ENCODE measurements around the gene SPON1.
"Not testable (repeated sequence)": the region's sequence is repeated elsewhere in the genome, so short reads cannot be mapped to it uniquely, and the experiment has no call there.

Gene SPON1

DNA sequence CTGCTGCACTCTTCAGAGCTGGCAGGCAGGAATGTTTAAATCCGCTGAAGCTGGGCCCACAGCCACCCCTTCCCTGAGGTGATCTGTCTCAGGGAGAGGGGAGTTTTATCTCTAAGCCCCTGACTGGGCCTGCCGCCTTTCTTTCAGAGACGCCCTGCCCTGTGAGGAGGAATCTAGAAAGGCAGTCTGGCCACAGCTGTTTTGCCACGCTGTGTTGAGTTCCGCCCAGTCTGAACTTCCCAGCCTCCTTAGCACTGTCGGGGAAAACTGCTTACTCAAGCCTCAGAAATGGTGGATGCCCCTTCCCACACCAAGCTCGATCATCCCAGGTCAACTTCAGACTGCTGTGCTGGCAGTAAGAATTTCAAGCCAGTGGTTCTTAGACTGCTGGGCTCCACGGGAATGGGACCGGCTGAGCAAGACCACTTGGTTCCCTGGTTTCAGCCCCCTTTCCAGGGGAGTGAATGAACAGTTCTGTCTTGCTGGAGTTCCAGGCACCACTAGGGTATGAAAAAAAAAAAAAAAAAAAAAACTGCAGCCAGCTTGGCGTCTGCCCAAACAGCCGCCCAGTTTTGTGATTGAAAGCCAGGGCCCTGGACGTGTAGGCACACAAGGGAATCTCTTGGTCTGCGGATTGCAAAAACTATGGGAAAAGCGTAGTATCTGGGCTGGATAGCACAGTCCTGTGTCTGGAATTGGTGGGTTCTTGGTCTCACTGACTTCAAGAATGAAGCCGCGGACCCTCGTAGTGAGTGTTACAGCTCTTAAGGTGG is 127.4 kb downstream of the SPON1 start:
- DNase-seq (ENCODE audit: low read depth), result no peak

DNA sequence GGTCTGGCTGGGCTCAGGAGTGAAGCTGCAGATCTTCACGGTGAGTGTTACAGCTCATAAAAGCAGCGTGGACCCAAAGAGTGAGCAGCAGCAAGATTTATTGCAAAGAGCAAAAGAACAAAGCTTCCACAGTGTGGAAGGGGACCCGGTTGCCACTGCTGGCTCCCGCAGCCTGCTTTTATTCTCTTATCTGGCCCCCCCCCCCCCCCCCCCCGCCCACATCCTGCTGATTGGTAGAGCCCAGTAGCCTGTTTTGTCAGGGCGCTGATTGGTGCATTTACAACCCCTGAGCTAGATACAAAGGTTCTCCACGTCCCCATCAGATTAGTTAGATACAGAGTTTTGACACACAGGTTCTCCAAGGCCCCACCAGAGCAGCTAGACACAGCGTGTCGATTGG is 128.1 kb downstream of the SPON1 start:
- DNase-seq (ENCODE audit: low read depth), result not testable (repeated sequence)

DNA sequence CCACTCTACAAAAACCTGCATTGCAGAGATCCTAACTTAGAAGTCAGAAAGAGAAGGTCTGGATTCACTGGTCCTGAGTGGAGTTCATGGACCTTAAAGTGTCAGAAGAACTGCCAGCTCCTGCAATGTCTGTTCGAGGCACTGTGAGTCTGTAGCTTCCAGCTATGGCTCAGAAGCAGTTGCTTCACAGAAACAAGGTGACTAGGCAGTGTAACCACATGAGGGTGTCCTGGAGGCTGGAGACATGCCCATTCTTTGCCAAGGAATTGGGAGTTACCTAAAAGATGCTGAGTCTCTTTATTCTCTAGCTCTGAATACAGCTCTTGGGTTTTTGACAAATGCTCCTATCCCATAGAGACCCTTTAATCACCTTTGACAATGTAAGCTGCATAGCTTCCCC is 130.5 kb downstream of the SPON1 start:
- no peak for DNase-seq (ENCODE audit: low read depth)

DNA sequence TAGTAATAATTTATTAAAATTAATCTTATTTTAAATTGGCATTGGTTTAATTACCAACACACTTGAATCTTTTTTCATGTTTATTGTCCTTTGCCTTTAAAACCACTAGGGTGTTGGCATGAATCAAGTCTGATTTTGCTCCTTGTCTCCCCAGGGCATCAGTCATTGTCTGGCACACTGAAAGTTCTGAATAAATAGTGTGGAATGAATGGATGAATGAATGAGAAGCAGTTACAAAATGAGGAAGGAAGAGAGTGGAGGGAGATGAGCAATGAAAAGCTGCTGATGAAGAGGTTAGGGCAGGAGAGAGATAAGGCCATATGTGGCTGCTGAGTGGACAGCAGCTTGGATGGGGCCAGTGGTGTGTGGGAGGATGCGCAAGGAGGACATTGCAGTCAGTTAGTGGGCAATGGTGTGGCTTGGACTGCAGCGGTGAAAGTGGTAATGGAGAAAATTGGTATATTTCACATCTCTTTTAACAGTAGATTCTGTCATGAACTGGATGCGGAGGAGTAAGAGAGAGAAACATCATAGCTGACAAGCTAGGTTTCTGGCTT is 132.0 kb downstream of the SPON1 start:
- no peak for DNase-seq (ENCODE audit: low read depth)

DNA sequence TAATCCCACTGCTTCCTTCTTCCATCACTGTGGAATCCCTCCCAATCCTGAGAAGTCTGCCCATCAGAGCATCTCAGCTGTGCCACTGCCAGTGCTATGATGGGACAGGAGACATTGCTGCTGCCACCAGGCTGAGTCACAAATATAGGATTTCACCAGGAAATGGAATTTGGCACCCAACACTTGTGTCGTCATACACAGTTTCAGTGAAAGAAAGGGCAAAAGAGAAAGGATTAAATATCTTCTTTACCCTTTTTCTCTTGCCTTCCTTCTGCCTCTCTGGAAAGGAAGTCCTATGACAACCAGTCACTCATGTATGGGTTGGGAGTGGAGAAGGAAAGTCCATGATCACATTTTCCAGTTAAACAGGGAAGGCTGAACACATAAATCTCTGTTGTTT is 133.4 kb downstream of the SPON1 start:
- no peak for DNase-seq (ENCODE audit: low read depth)

DNA sequence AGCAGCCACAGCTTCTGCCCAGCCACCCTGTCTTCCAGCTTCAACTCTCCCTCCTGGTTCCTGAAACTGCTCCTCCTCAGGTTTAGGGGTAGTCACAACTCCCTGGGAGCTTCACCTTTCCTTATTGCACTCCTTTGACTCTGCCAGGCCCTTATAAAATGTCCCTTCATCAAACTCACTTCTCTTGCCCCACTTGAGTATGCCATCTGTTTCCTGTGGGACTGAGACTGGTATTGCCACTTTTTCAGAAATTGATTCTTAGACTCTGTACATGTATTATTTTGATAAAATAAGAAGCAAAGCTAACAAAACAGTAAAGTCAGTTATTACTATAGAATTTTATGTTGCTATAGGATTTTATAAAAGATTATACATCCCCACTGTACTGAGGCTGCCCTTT is 134.1 kb downstream of the SPON1 start:
- DNase-seq (ENCODE audit: low read depth), result no peak

DNA sequence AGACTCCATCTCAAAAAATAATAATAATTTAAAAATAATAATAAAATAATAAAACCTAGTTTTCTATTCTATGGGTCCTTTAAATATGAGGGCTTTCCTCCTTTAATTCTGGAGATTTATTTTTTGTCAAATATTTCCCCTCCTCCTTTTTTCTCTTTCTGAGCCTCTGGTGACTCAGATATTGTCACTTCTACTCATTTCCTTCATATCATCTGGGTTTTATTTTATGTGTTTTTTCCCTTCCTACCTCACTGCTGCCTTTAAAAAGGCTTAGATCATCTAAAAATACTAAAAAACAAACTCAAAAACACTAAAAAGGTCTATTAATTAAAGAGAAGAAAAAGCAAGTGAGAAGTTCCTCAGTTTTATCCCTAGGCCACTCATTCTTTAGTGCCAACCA is 138.9 kb downstream of the SPON1 start:
- no peak for DNase-seq (ENCODE audit: low read depth)

DNA sequence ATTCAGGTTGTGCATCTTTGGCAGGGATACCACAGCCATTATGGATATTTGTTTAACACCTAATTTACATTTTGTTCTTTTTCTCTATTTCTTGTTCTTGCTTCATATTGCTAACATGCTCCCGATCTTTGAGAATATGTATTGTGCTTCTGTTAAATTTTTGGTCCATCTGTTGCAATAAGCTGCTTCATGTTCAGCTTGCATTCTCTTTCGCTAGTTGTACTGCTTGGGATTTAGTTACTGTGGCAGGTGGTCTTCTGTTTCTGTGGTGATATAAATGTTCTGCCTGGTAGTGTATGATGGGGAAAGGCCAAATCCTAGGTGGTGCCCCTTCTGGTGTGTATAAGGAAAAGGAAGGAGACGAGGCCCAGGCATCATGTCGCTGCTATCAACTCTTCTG is 140.2 kb downstream of the SPON1 start:
- no peak for DNase-seq (ENCODE audit: low read depth)

DNA sequence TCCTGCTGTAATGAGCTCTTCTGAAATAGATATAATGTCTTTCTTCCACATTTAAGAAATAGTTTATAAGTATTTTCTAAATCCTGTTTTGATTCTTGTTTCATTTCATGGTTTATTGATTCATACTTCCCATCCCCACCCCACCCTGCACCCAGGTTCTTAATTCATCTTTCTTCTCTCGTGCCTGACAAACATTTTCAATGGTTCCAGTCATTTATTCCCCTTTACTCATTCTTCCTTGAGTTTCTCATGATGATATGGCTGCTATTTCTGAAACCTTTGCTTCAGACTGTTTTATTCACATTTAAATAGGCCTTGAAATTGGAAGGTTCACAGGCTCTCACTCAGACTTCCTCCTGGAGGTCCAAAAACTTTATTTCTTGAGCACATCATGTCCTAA is 142.9 kb downstream of the SPON1 start:
- DNase-seq (ENCODE audit: low read depth), result no peak

DNA sequence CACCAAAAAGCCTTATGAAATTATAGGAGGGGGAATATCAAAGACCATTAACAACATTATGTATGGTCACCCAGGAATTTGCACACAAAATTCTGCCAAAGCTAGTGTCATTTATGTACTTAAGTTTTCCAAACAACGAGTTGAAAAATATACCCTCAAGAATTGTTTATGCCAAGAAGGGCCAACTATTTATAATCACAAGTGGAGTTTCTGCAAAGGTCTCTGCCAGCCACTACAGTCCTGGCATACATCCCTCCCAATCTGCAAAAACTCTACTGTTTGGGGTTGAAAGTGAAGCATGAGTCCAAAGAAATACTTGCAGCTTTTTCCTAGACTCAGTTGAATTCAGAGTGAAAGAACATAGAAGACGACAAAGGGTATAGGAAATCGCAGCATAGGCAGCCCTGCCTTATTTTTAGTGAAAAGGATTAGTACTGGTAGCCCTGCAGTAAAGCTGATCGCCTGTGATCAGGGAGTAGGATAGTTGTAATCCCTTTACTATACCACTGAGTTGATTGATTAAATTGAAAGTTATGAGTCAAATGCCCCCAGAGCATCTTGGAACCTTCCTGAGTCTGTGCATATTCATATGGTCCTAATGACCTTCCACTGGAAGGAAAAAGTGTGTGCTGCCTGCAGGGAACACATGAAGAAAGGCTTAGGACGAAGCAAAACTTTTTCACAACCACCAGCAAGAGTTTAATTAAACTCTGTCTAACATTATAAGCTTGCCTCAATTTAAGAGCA is 144.0 kb downstream of the SPON1 start:
- no peak for DNase-seq (ENCODE audit: low read depth)

DNA sequence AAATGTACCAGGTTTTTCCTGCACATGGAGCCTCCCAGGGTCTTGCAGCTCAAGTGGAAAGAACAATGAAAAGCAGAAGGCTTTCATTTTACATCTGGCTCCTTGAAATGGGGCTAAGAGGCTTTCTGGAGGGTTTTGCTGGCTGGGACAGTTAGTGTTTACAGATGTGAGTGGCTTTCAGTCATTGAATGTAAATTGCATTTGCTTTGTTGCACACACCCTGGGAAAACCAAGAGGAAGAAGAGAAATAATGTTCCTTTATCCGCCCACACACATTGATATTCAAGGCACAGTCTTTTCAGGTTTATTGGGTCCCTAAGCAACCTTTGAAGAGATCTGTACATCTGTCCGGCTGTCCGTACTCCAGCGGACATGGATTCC is 144.5 kb downstream of the SPON1 start:
- no peak for DNase-seq (ENCODE audit: low read depth)

DNA sequence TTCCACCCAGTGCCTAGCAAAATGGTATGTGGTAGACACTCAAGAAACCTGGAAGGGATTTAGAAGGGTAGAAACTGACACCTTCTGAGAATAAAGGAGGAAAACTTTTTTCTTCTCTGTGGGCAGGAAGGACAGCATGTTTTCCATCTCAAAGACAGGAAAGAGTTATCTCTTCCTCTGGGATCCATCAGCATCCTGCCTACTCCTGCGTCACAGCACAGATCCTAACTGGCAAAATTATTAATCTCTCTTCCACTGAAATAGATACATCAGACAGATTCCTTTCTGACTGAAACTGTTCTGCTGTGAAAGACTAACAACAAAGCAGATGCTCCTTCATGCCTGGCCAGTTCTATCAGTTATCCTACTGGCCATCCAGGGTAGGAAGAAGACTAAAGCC is 147.2 kb downstream of the SPON1 start:
- DNase-seq (ENCODE audit: low read depth), result no peak

DNA sequence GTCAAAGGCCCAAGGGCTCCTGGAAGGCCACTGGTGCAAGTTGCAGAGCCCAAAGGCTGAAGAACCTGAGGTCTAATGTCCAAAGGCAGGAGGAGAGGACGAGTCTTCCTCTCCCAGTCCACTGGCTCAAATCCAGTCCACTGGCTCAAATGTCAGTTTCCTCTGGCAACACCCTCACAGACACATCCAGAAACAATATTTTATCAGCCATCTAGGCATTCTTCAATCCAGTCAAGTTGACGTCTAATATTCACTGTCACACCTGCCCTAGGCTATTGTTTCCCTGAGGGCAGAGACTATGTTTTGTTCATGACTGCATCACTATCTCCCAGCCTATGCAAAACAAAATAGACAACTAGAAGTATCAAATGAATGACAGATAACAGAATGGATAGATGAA is 148.1 kb downstream of the SPON1 start:
- no peak for DNase-seq (ENCODE audit: low read depth)

DNA sequence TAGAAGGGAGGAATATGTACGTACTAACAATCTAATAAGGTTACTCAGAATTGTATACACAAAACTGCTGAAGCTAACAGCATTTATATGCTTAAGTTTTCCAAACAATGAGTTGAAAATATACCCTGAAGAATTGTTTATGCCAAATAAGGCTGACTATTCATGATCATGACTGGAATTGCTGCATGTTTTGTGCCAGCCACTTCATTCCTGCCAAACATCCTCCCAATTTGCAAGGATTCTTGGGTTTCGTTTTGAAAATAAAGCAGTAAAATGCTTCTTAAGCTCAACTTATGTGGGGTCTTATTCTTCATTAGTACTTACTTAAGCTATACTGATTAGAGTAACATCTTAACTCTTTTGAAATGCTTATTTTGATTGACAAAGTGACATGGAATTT is 149.0 kb downstream of the SPON1 start:
- DNase-seq (ENCODE audit: low read depth), result no peak

DNA sequence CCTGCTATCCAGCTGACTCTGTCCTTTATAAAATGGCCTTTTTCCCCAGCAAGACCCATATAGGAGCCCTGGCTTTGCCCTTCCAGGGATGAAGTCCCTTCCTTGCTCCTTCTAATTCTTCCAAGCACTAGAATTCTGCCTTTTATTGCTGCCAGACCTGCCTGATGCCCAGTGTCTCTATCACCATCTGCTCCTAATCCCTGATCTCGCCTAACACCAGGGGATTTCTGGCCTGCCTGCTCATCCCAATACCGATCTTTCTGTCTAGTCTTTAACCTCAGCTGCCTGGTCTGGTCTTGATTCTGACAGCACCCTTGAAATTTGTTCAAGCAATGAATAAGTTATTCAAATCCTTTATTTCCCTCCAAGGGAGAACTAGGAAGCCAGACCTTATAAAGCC is 150.2 kb downstream of the SPON1 start:
- DNase-seq (ENCODE audit: low read depth), result no peak

DNA sequence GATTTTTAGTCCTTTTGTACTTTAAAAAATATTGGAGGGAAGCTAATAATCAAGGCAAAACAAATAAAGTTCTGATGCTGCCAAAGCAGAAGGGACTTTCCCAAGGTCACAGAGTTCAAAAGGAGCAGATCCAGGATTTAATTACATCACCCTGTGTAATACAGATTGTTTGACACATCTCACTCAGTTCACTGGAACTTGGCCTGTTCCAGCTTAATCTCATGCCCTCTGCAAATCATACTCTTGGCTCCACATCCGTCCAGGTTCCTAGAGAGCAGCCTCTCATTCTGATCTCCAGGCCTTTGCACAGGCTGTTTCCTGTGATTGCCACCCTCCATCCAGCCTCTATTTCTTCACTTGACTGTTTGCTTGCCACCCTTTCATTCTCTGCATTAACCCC is 151.7 kb downstream of the SPON1 start:
- DNase-seq (ENCODE audit: low read depth), result no peak

DNA sequence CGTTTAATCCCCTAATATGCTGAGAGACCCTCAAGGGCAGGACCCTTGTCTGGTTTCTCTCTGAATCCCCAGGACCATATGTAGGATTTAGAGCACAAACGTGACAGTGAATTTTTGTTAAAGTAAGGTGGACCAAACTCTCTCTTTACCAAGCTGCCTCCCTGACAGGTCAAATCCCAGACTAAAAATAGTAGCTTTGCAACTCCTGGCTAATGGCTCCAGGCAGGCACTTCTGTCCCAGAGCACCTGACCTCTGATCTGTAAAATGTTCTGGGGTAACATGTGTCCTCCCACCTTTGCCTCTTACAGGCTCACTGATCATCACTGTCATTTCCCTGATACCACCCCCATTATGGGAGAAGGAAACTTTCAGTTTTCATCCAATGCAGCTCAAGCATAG is 152.3 kb downstream of the SPON1 start:
- no peak for DNase-seq (ENCODE audit: low read depth)

DNA sequence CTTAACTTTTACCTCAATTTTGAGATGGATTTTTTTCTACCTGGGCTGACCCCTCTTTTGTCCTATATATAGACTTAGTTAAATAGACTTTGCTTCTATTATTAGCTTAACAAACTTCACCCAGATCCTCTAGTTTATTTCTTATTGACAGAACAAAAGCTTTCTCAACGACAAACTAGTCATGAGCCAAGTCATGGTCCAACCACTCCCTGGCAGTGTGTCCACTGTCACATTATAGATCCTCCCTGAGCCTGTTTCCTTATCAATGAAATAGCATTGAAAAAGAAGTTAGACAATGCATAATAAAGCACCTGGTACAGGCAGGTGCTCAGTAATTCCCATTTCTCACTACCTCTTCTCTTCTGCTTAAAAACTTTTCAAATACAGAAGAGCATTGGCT is 155.1 kb downstream of the SPON1 start:
- DNase-seq (ENCODE audit: low read depth), result no peak

DNA sequence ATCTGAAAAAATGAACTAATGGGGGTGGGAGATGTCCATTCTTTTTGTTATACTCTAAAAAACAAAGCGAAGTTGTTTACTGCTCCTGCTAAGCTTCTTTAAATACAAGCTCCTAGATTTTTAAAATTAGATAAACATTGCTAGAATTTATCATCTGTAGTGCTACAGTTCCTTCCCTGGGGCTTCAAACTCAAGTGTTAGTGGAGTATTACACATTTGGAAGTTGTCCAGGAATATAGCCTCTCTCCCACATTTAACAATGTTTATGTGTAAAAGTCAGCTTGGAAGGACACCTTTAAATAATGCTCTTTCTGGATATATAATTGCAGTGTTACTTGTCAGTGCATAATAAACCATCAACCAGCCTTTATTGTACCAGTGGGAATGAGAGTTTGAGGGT is 155.5 kb downstream of the SPON1 start:
- no peak for DNase-seq (ENCODE audit: low read depth)

DNA sequence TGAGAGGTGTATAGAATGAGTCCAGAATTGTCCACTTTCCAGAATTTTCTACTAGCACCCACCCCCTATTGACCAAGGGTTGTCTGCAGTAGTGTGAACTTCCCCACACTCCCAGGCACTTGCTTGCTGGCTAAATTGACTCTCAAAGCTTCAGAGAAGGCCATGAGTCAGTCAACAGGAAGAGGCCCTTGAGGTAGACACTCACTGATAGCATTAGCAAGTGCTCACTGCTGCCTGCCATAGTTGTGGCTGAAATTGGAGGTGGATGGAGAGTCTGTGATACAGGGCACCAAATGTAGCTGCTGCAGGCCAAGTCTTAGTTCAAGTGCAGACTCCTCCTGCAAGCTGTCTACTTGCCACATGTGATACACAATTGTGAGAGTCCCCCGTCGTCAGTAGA is 156.8 kb downstream of the SPON1 start:
- no peak for DNase-seq (ENCODE audit: low read depth)

DNA sequence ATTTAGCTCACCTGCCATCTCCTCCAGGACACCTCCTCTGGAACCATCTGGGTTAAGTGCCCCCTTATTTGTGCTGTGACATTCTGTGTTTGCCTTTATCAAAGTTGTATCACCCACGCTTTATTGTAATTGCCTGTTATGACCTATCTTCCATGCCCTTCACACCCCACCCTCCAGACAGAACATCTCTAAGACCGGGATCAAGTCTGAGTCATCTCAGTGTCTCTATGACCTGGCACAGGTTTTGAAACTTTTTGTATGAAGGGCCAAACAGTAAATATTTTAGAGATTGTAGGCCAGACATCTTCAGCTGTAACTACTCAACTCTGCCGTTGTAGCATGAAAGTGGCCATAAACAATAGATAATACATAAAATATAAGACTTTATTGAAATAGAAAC is 161.8 kb downstream of the SPON1 start:
- DNase-seq (ENCODE audit: low read depth), result no peak

DNA sequence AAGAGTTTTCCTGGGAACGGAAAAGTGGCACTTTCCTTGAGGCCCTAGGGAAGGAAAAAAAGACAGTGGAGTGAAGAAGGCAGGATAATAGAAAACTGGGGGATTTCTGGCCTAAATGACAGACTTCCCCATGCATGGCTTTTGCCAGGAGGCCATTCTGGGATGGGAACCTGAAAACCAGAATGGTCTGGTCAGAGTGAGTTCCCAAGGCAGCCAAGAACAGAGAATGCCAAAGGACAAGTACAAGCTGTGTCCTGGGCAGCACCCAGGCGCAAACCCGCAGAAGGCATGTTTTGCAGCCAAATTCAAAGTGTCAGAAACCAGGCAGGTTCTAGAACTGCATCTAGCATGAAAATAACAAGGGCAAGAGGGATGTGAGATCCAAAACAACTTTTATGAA is 162.4 kb downstream of the SPON1 start:
- DNase-seq (ENCODE audit: low read depth), result no peak

DNA sequence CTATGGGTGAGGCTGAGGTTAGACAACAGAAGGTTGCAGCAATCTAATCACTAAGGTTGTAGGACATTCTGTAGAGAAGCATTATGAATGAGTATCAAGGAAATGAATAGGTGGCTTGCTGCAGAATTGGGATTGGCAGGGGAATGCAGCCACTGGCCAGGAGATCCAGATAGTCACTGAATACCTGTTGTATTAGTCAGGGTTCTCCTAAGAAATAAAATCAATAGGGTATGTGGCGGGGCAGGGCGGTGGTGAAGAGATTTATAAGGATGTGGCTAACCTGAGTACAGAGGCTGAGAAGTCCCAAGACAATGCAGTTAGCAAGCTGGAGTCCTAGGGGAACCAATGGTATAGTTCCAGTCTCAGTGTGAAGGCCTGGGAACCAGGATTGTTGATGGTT is 163.0 kb downstream of the SPON1 start:
- DNase-seq (ENCODE audit: low read depth), result no peak

DNA sequence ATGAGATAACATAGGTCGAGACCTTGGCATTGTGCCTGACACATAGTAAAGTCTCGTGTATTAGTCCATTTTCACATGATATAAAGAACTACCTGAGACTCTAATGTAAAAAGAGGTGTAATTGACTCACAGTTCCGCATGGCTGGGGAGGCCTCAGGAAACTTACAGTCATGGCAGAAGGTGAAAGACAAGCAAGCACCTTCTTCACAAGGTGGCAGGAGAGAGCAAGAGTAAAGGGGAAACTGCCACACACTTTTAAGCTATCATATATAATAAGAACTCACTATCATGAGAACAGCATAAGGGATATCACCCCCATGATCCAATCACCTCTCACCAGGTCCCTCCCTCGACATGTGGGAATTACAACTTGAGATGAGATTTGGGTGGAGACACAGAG is 165.2 kb downstream of the SPON1 start:
- DNase-seq (ENCODE audit: low read depth), result no peak

Data from stimulated activated CD8-positive, alpha-beta memory T cell treated with anti-CD3 and anti-CD28 coated beads, Interleukin-7, amount 100 ng/mL, for 24 hours (primary cell).